ENCODE measurements around the gene SP100. TPM values are rescaled to one million over a fixed set of nuclear protein-coding genes. Genes with fewer than 3 reads are reported as not detected.

The SP100 gene
- total and polyA plus RNA-seq, 4 donors = 56.2 to 128 (median 81.1) TPM

DNA sequence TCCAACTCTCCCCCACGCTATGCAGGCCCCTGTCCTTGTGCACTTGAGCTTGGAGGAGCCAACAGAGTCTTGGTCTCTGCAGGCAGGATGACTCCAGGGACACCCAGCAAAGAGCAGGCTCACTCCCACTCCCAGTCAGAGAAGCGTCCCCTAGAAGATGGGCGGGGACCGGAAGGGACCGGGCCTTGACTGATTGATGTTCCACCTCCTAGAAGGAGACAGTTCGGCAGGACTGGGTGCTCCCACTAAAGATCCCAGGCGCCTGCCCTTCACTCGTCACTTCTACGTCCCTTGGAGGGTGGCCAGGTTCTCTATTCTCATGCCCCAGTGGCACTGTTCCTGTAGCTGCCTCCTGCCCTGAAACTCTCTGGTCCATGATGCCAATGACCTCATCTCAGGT is 3.2 kb upstream of the SP100 start:
- no peaks in the 10 kb centered on the region for H3K9me3 ChIP-seq (ENCODE audit: control insufficient read depth in 4 of 4, insufficient read depth in 3 of 4, low read length in 3 of 4)
- no peak overlapping the region for H3K9ac ChIP-seq (ENCODE audit: insufficient read depth in 1 of 2, low read length in 2 of 2)
- no peaks in the 10 kb centered on the region for H3K36me3 ChIP-seq (ENCODE audit: control insufficient read depth in 4 of 4, insufficient read depth in 4 of 4, low read length in 4 of 4)
- H3K4me1 ChIP-seq (ENCODE audit: control insufficient read depth in 5 of 5, insufficient read depth in 5 of 5, low read length in 5 of 5) = peaks cover under 1 to 35% (median 15%) of the 10 kb centered on the region in 5 donors
- no peak overlapping the region for H3K4me3 ChIP-seq
- WGBS, 2 donors = 76 to 83% methylated on average over 9 of the region's 9 CpGs
- DNase-seq (no peak), ATAC-seq (ENCODE audit: insufficient read depth, low FRiP score) (no peak)
- TF ChIP-seq, protein P1, sequence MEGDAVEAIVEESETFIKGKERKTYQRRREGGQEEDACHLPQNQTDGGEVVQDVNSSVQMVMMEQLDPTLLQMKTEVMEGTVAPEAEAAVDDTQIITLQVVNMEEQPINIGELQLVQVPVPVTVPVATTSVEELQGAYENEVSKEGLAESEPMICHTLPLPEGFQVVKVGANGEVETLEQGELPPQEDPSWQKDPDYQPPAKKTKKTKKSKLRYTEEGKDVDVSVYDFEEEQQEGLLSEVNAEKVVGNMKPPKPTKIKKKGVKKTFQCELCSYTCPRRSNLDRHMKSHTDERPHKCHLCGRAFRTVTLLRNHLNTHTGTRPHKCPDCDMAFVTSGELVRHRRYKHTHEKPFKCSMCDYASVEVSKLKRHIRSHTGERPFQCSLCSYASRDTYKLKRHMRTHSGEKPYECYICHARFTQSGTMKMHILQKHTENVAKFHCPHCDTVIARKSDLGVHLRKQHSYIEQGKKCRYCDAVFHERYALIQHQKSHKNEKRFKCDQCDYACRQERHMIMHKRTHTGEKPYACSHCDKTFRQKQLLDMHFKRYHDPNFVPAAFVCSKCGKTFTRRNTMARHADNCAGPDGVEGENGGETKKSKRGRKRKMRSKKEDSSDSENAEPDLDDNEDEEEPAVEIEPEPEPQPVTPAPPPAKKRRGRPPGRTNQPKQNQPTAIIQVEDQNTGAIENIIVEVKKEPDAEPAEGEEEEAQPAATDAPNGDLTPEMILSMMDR (IDR thresholded peaks at IDR 0.05; ENCODE audit: control extremely low read depth, extremely low read depth) = no peak
- H3K27ac ChIP-seq (ENCODE audit: low read depth in 1 of 2, low read length in 1 of 2) = peak overlapping the region in 1 of 2 donors; percentile 1
- no peaks in the 10 kb centered on the region for H3K27me3 ChIP-seq (ENCODE audit: control insufficient read depth in 3 of 3, insufficient read depth in 3 of 3, low read length in 2 of 3)

- Histone ChIP-seq H3K4me1 (ENCODE audit: control insufficient read depth in 5 of 5, insufficient read depth in 5 of 5, low read length in 5 of 5) (peaks cover 2 to 33% (median 15%) of the 10 kb centered on the region in 5 donors), H3K9ac (ENCODE audit: insufficient read depth in 1 of 2, low read length in 2 of 2) (no peak overlapping the region), H3K27me3 (ENCODE audit: control insufficient read depth in 3 of 3, insufficient read depth in 3 of 3, low read length in 2 of 3) (no peaks in the 10 kb centered on the region), H3K27ac (ENCODE audit: low read depth in 1 of 2, low read length in 1 of 2) (no peak overlapping the region), H3K9me3 (ENCODE audit: control insufficient read depth in 4 of 4, insufficient read depth in 3 of 4, low read length in 3 of 4) (no peaks in the 10 kb centered on the region), H3K36me3 (ENCODE audit: control insufficient read depth in 4 of 4, insufficient read depth in 4 of 4, low read length in 4 of 4) (no peaks in the 10 kb centered on the region), H3K4me3 (no peak overlapping the region)
- WGBS, 2 donors = 92 to 97% methylated on average over 3 of the region's 3 CpGs
- ATAC-seq (ENCODE audit: insufficient read depth, low FRiP score) (no peak), DNase-seq (no peak)
- TF ChIP-seq, protein P1 (IDR thresholded peaks at IDR 0.05; ENCODE audit: control extremely low read depth, extremely low read depth) = no peak
Measured at GRCh38 chr2:230413479-230413878, 2.5 kb upstream of the SP100 start.

DNA sequence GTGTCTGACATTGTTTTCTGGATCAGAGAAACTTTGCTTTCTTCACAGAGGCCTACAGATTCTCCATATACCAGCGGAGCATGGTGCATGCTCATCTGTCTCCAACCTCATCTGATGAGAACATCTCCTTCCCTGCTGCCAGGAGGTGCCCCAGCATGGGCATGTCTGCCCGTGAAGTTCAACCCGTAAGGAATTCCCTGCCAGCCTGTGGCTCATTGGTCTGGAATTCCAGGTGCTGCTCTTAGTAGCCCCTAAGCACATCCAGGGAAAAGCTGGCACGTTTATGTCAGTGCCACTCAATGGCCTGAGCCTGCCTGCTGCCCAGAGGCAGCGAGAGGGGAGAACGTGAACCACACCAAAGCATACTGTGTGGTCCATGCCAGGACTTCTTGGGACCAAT is 1.7 kb upstream of the SP100 start:
- peak overlapping the region in 1 of 2 donors; percentile 35 for H3K27ac ChIP-seq (ENCODE audit: low read depth in 1 of 2, low read length in 1 of 2)
- peaks cover 0 to 3% (median 1%) of the 10 kb centered on the region in 4 donors for H3K36me3 ChIP-seq (ENCODE audit: control insufficient read depth in 4 of 4, insufficient read depth in 4 of 4, low read length in 4 of 4)
- DNase-seq = no peak
- H3K27me3 ChIP-seq (ENCODE audit: control insufficient read depth in 3 of 3, insufficient read depth in 3 of 3, low read length in 2 of 3) = no peaks in the 10 kb centered on the region
- H3K4me1 ChIP-seq (ENCODE audit: control insufficient read depth in 5 of 5, insufficient read depth in 5 of 5, low read length in 5 of 5) = peaks cover 3 to 32% (median 15%) of the 10 kb centered on the region in 5 donors
- TF ChIP-seq, protein P1 (IDR thresholded peaks at IDR 0.05; ENCODE audit: control extremely low read depth, extremely low read depth) = no peak
- H3K9me3 ChIP-seq (ENCODE audit: control insufficient read depth in 4 of 4, insufficient read depth in 3 of 4, low read length in 3 of 4) = no peaks in the 10 kb centered on the region
- H3K4me3 ChIP-seq = no peak overlapping the region
- WGBS, 2 donors = 91 to 94% methylated on average over 6 of the region's 6 CpGs
- no peak for ATAC-seq (ENCODE audit: insufficient read depth, low FRiP score)
- no peak overlapping the region for H3K9ac ChIP-seq (ENCODE audit: insufficient read depth in 1 of 2, low read length in 2 of 2)

DNA sequence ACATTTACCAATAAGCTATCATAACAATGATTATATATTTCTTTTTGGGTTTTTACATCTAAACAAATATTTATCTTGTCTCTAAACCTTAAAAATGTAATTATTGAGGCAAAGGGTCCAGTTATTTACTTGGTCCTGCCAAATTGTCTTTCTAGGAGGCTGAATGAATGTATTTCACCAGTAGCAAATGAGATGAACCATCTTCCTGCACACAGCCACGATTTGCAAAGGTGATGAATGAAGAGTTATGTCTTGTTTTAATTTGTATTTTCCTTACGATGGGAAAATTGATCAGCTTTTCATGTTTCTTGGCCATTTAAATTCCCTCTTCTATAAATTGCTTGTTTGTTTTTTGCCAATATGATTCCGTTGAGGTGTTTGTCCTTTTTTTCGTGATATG is 1.4 kb downstream of the SP100 start:
- no peak overlapping the region for H3K9ac ChIP-seq (ENCODE audit: insufficient read depth in 1 of 2, low read length in 2 of 2)
- WGBS, 2 donors = 37 to 50% methylated on average over 4 of the region's 4 CpGs
- no peaks in the 10 kb centered on the region for H3K27me3 ChIP-seq (ENCODE audit: control insufficient read depth in 3 of 3, insufficient read depth in 3 of 3, low read length in 2 of 3)
- H3K36me3 ChIP-seq (ENCODE audit: control insufficient read depth in 4 of 4, insufficient read depth in 4 of 4, low read length in 4 of 4) = peaks cover 0 to 4% (median 1%) of the 10 kb centered on the region in 4 donors
- no peaks in the 10 kb centered on the region for H3K9me3 ChIP-seq (ENCODE audit: control insufficient read depth in 4 of 4, insufficient read depth in 3 of 4, low read length in 3 of 4)
- H3K27ac ChIP-seq (ENCODE audit: low read depth in 1 of 2, low read length in 1 of 2) = peak overlapping the region in 1 of 2 donors; percentile 60
- no peak overlapping the region for H3K4me3 ChIP-seq
- ATAC-seq (ENCODE audit: insufficient read depth, low FRiP score) = no peak
- no peak for DNase-seq
- peaks cover 3 to 20% (median 13%) of the 10 kb centered on the region in 5 donors for H3K4me1 ChIP-seq (ENCODE audit: control insufficient read depth in 5 of 5, insufficient read depth in 5 of 5, low read length in 5 of 5)
- TF ChIP-seq, protein P1 (IDR thresholded peaks at IDR 0.05; ENCODE audit: control extremely low read depth, extremely low read depth) = no peak

Data from lung (tissue), 12 donors.